Measurements from ENCODE around the gene TMCO2. TPM values are rescaled to one million over a fixed set of nuclear protein-coding genes. Genes with fewer than 3 reads are reported as not detected.

Gene TMCO2
- total RNA-seq, 2 experiments from 2014 or later: not detected

DNA sequence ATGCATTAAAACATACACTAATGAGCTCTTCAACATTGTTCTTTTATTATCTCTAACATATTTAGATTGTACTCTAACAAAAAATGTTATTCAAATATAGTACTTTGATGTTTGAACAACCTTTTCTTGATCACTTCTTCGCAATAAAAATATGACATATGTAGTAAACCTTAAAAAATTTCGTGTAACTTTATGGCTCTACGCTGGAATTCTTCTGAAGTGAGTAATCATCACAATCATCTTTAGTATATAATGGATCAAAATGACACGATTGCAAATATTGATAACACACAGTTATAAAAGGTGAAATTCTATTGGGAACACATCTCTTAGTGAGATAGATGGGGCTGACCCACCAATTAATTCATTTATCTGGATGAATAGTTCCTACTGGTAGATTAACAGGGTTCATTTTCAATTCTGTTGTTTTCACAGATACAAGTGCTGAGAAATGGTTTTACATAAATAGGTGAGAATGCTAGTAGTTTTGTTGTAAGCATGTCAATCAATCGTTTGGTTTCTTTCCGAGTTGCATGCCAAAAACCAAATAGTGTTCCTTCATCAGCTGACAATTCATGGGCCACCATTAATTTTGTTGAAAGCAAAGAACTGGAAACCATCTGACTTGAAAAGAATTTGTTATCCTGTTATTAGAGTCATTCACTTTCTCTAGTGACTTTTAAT lies 8.8 kb downstream of the TMCO2 start:
- DNase-seq (no peak), ATAC-seq (no peak)
- ChIA-PET CTCF (interaction anchor here (1.2 to 2.5 kb wide), 9 partner anchors 11 to 182 kb away, joined by 3 to 11 read pairs (median 6); no protein-coding TSS in a partner anchor), POLR2A (interaction anchor here (0.9 to 2.1 kb wide), 7 partner anchors 14 to 94 kb away, joined by 3 to 8 read pairs (median 4); partner anchors contain the start of gene RLF)
- Mint-ChIP-seq H3K27ac (peak overlapping the region; percentile 98), H3K4me1 (ENCODE audit: low read depth) (peaks cover 38% of the 10 kb centered on the region), H3K36me3 (ENCODE audit: low read depth) (peaks cover 23% of the 10 kb centered on the region), H3K9me3 (no peaks in the 10 kb centered on the region), H3K27me3 (no peaks in the 10 kb centered on the region), H3K4me3 (peak overlapping the region; percentile 94)
- intact Hi-C loops (cut with micrococcal nuclease): loop anchor here (10.0 kb wide), 1 partner anchor 92 kb away; the partner anchor contains the start of gene RLF
- TF ChIP-seq, protein P1, sequence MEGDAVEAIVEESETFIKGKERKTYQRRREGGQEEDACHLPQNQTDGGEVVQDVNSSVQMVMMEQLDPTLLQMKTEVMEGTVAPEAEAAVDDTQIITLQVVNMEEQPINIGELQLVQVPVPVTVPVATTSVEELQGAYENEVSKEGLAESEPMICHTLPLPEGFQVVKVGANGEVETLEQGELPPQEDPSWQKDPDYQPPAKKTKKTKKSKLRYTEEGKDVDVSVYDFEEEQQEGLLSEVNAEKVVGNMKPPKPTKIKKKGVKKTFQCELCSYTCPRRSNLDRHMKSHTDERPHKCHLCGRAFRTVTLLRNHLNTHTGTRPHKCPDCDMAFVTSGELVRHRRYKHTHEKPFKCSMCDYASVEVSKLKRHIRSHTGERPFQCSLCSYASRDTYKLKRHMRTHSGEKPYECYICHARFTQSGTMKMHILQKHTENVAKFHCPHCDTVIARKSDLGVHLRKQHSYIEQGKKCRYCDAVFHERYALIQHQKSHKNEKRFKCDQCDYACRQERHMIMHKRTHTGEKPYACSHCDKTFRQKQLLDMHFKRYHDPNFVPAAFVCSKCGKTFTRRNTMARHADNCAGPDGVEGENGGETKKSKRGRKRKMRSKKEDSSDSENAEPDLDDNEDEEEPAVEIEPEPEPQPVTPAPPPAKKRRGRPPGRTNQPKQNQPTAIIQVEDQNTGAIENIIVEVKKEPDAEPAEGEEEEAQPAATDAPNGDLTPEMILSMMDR (IDR thresholded peaks at IDR 0.05): no peak

DNA sequence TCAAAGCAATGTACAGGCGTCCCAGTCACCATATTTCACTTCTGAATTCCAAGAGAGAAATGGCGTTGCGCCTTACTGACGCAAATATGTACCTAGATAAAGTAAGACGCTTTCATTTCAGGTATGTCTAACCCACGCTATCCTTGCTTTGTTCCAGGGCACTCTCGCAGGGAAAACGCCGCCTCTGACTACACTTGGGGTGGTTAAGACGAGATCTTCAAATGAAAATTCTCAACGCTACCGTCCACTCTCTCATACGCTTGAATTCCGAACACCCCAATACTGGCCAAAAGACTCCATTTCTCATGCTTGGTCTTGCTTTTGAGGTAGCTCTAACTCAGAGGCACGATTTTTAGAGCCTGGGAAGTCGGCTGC lies 9.6 kb downstream of the TMCO2 start:
- POLR2A ChIA-PET: interaction anchor here (0.6 to 2.1 kb wide), 14 partner anchors 10 to 648 kb away, joined by 3 to 11 read pairs (median 3); partner anchors contain the start of genes COL9A2, RLF and ZFP69B
- ATAC-seq: no peak
- TF ChIP-seq, protein P1 (IDR thresholded peaks at IDR 0.05): no peak

DNA sequence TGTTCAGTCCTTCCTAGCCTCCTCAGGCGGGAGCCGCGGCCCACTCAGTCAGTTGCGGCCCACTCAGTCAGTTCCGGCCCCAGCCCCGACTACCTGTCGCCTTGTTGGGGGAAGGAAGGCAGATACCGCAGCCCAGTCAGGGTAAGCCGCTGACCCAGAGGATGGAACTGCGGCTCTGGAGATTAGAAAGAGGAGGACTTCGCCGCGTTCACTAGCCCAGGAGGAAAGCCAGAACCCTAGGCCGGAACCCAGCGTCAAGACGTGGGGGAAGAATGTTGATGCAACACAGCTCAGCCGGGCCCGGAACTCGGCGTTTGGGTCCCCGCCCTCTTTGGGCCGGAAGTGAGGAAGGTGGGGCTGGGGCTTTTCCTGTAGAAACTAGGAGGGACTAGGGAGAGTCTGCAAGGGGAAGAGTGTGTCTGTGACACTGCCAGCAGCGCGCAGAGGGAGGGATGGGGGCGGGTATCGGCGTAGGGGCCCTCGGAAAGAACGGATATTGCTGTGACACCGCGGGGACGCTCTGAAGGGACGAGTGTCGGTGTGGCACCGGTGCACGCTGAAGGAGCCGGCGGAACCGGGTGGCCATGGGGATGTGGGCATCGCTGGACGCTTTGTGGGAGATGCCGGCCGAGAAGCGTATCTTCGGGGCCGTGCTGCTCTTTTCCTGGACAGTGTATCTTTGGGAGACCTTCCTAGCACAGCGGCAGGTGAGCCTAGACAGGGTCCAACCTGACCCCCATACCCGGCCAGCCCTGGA lies 10.1 kb downstream of the TMCO2 start, which contains the start of gene ZMPSTE24:
Gene ZMPSTE24, plus strand, starts transcription at position 549 of the 757 bp plus-strand sequence. Its CDS starts 36 bp downstream, at position 585.
- Mint-ChIP-seq H3K36me3 (ENCODE audit: low read depth) (peaks cover 34% of the 10 kb centered on the region), H3K27me3 (no peaks in the 10 kb centered on the region), H3K4me1 (ENCODE audit: low read depth) (peaks cover 48% of the 10 kb centered on the region), H3K4me3 (peak within 1 kb of the TSS; percentile 94), H3K27ac (peak within 1 kb of the TSS; percentile 98), H3K9me3 (no peaks in the 10 kb centered on the region)
- intact Hi-C loops (cut with micrococcal nuclease): loop anchor here (10.0 kb wide), 1 partner anchor 93 kb away; the partner anchor contains the start of gene RLF
- peak; percentile 97 for ATAC-seq
- TF ChIP-seq, protein P1 (IDR thresholded peaks at IDR 0.05): no peak
- peak; percentile 98 for DNase-seq
- POLR2A ChIA-PET: interaction anchor here (0.6 to 2.1 kb wide), 14 partner anchors 9 to 647 kb away, joined by 3 to 11 read pairs (median 3); partner anchors contain the start of genes COL9A2, RLF and ZFP69B
- CTCF ChIA-PET: interaction anchor here (1.2 to 2.5 kb wide), 5 partner anchors 12 to 114 kb away, joined by 3 to 11 read pairs (median 6); no protein-coding TSS in a partner anchor

More for the DNA sequence above, 9.6 kb downstream of the TMCO2 start:
- Mint-ChIP-seq H3K27me3 (no peaks in the 10 kb centered on the region), H3K9me3 (no peaks in the 10 kb centered on the region), H3K4me1 (ENCODE audit: low read depth) (peaks cover 44% of the 10 kb centered on the region), H3K36me3 (ENCODE audit: low read depth) (peaks cover 30% of the 10 kb centered on the region), H3K27ac (peak overlapping the region; percentile 98), H3K4me3 (peak overlapping the region; percentile 94)
- intact Hi-C loops (cut with micrococcal nuclease): loop anchor here (10.0 kb wide), 1 partner anchor 92 kb away; the partner anchor contains the start of gene RLF
- no peak for DNase-seq
- CTCF ChIA-PET: interaction anchor here (1.2 to 2.5 kb wide), 6 partner anchors 11 to 113 kb away, joined by 3 to 11 read pairs (median 7); no protein-coding TSS in a partner anchor

DNA sequence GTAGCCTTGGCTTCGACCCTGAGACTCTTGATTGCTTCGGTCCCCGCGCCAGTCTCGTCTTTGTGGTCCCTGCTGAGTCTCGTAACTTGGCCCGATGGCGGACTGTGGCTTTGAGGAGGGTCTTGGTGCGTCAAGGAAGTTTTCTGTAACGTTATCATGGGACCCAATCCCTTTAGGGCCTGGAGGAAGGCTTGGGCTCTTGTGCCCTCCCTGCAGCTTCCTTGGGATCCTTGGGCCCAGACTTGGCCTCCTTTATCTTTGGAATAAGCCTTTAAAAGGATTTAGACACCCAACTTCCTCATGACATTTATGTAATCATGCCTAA lies 10.7 kb downstream of the TMCO2 start:
- TF ChIP-seq, protein P1 (IDR thresholded peaks at IDR 0.05): no peak
- DNase-seq (no peak), ATAC-seq (no peak)
- intact Hi-C loops (cut with micrococcal nuclease): loop anchor here (10.0 kb wide), 1 partner anchor 94 kb away; the partner anchor contains the start of gene RLF
- Mint-ChIP-seq H3K9me3 (no peaks in the 10 kb centered on the region), H3K27ac (peak overlapping the region; percentile 98), H3K4me3 (peak overlapping the region; percentile 94), H3K36me3 (ENCODE audit: low read depth) (peaks cover 39% of the 10 kb centered on the region), H3K27me3 (no peaks in the 10 kb centered on the region), H3K4me1 (ENCODE audit: low read depth) (peaks cover 53% of the 10 kb centered on the region)
- ChIA-PET CTCF (interaction anchor here (1.4 to 2.5 kb wide), 2 partner anchors 80 to 106 kb away, joined by 6 to 11 read pairs; no protein-coding TSS in a partner anchor), POLR2A (interaction anchor here (0.9 to 2.0 kb wide), 5 partner anchors 9 to 96 kb away, joined by 3 to 11 read pairs (median 3); partner anchors contain the start of genes COL9A2 and RLF)
